DND-41 (cell line): ENCODE measurements around the gene MYO1E.

Source experiments
- CTCF ChIP-seq: IDR thresholded peaks from 2 replicates; pipeline ENCODE4 v1.5.1; 2012; ENCODE audit warnings: borderline replicate concordance, low read length, moderate library complexity, mild to moderate bottlenecking; ENCODE audit not compliant: poor library complexity, severe bottlenecking; ENCODE audit errors: extremely low read depth
- EZH2 ChIP-seq: IDR thresholded peaks from 3 replicates; pipeline ENCODE4 v1.6.1; 2012; ENCODE audit warnings: borderline replicate concordance, low read depth, mild to moderate bottlenecking, moderate library complexity, low read length, inconsistent platforms; ENCODE audit not compliant: severe bottlenecking

DNA sequence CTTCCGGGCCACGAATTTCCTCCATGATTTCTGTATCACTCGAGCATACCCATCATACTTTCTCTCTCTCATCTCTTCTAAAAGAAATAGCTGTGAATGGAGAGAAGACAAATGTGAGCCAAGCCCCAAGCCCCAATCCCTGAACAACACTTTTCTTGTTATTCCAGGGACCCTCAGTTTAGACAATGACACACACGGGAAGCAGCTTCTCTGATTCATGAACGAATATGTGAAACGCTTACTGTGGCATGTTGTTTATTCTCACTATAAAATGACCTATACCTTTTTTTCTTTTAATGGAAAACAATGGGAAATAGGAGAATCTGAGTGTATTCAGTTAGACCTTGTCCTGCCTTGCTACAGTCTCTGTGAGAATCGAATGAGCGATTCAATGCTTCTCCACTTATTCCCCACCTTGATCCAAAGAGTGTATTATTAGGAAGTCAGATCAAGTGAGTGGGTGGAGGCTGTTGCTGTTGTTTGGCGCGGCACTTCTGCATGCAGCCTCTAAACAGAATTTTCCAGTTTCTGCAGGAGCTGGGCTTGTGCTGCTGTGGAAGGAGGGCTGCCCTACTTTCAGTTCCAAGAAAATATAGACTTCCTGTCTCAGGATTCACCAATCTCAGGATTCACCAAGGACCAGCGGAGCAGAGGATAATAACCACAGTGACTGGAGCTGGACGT is 198.4 kb downstream of the MYO1E start:
- no peak for TF ChIP-seq EZH2
- no peak for TF ChIP-seq CTCF
